Measurements from ENCODE around the gene UBN1.

- no peak for TF ChIP-seq POLR2A (IDR thresholded peaks at IDR 0.05)
- TF ChIP-seq CTCF (IDR thresholded peaks at IDR 0.05): no peak
These were observed 78.5 kb downstream of the UBN1 start for GRCh38 chr16:4925791-4926190.

All from testis (tissue), 2 donors.